Articular chondrocyte of knee joint (primary cell): Measurements from ENCODE around the gene NR2E3. TPM values are rescaled to one million over a fixed set of nuclear protein-coding genes. Genes with fewer than 3 reads are reported as not detected.

ENCODE experiments used
- small RNA-seq: library from RNA; depleted of rRNA; stranded (forward); fragments of <200 nt; gene quantifications from one replicate; pipeline ENCODE3, GENCODE V24; 2012
- total RNA-seq: library from RNA; depleted of rRNA; stranded (reverse); fragments of >200 nt; gene quantifications from 2 replicates; pipeline ENCODE4 v1.2.3, GENCODE V29; 2012

Gene NR2E3
- total RNA-seq, result not detected in 2 replicates

DNA sequence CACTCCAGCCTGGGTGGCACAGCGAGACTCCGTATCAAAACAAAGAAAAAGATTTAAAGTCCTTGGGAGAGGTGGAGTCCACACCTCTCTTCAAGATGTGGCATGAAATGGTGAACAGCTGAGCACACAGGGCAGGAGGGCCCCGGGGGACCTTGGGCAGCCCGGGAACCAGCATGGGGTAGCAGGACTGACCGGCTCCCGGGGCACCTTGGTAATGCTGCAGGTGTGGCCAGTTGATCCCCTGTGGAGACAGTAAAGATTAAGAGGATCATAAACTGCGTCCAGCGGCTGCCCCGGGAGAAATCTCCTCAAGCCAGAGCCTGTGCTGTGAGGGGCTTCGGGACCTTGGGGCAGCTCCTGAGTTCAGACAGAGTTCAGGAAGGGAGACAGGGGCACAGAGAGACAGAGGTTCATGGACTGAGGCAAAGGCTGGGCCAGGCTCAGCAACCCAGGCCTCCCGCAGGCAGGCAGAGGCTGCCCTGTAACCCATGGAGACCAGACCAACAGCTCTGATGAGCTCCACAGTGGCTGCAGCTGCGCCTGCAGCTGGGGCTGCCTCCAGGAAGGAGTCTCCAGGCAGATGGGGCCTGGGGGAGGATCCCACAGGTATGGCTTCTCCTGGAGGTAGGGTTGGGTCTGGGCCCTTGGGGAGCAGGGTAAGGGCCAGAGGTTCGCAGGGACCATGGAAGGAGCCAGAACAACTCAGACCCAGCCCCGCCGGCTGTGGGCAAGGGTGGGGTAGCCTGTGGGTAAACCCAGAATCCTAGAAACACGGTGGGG is at the start of gene NR2E3:
TSS of gene NR2E3 (plus strand) at position 299 of the 780 bp plus-strand sequence. CDS start at position 489, 190 bp downstream.

Small RNAs within 50 kb of the gene (small RNA-seq; reads per million reads assigned to genes)
- not detected for gene RNA5SP399
